ENCODE measurements around the gene COMMD3.

The COMMD3 gene

GRCh38 chr10:22316286-22317075 is at the start of gene COMMD3:
TSS of gene COMMD3 (plus strand) at chr10:22316388. CDS start at chr10:22316418, 30 bp downstream.
- H3K9me3 ChIP-seq (ENCODE audit: control insufficient read depth, low read length), result no peaks in the 10 kb centered on the region
- H3K27me3 ChIP-seq (ENCODE audit: control insufficient read depth, insufficient read depth, low read length), result no peaks in the 10 kb centered on the region
- H3K9ac ChIP-seq (ENCODE audit: low read length), result peak within 1 kb of the TSS; percentile 93
- peaks cover 9% of the 10 kb centered on the region for H3K4me1 ChIP-seq (ENCODE audit: control insufficient read depth, insufficient read depth, low read length)
- H3K4me3 ChIP-seq (ENCODE audit: low read length), result peak within 1 kb of the TSS; percentile 96
- H3K36me3 ChIP-seq (ENCODE audit: control insufficient read depth, insufficient read depth, low read length), result no peaks in the 10 kb centered on the region

DNA sequence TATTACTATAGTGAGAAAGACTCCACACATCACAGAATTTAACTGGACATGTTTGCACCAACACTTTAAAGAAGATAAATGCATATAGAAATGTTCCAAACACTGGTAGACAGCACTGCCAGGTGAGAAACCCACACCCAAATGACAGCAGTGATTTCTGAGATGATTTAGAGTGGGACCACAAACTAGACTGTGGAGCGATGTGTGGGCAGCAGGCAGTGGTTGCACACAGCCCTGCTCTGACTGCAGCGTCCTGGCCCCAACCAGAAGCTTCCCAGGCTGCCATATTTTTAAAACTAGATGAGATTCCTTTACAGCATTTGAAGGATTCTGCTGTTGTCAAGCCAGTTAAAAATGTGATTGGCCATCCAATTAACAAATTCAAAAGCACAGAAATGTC is 47.7 kb upstream of the COMMD3 start:
- Histone ChIP-seq H3K9me3 (ENCODE audit: control insufficient read depth, low read length) (no peaks in the 10 kb centered on the region), H3K27me3 (ENCODE audit: control insufficient read depth, insufficient read depth, low read length) (peaks cover 4% of the 10 kb centered on the region), H3K4me1 (ENCODE audit: control insufficient read depth, insufficient read depth, low read length) (no peaks in the 10 kb centered on the region), H3K36me3 (ENCODE audit: control insufficient read depth, insufficient read depth, low read length) (no peaks in the 10 kb centered on the region), H3K9ac (ENCODE audit: low read length) (no peak overlapping the region), H3K4me3 (ENCODE audit: low read length) (no peak overlapping the region)

- H3K4me1 ChIP-seq (ENCODE audit: control insufficient read depth, insufficient read depth, low read length), result no peaks in the 10 kb centered on the region
- H3K4me3 ChIP-seq (ENCODE audit: low read length), result no peak overlapping the region
Observed at GRCh38 chr10:22271786-22272185, 44.4 kb upstream of the COMMD3 start.

DNA sequence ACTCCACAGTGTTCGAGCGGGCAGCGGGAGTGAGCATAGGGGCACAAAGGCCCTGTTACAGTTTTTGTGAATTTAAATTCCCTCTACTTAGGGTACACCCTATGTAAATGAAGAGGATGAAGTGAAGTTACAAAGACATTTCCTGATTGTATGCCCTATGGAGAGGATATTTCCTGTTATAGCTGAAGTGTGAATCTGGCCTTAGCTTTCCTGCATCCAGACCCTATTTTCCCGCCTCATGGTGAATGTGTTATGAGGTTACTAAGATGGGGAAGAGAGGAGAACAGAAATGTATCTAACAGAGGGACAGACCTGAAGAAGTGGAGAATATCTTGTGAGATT is 37.8 kb upstream of the COMMD3 start:
- Histone ChIP-seq H3K36me3 (ENCODE audit: control insufficient read depth, insufficient read depth, low read length) (no peaks in the 10 kb centered on the region), H3K4me1 (ENCODE audit: control insufficient read depth, insufficient read depth, low read length) (no peaks in the 10 kb centered on the region), H3K4me3 (ENCODE audit: low read length) (no peak overlapping the region), H3K27me3 (ENCODE audit: control insufficient read depth, insufficient read depth, low read length) (no peaks in the 10 kb centered on the region), H3K9me3 (ENCODE audit: control insufficient read depth, low read length) (no peaks in the 10 kb centered on the region), H3K9ac (ENCODE audit: low read length) (no peak overlapping the region)

More at GRCh38 chr10:22271786-22272185, 44.4 kb upstream of the COMMD3 start:
- no peaks in the 10 kb centered on the region for H3K36me3 ChIP-seq (ENCODE audit: control insufficient read depth, insufficient read depth, low read length)
- no peak overlapping the region for H3K9ac ChIP-seq (ENCODE audit: low read length)
- no peaks in the 10 kb centered on the region for H3K9me3 ChIP-seq (ENCODE audit: control insufficient read depth, low read length)
- no peaks in the 10 kb centered on the region for H3K27me3 ChIP-seq (ENCODE audit: control insufficient read depth, insufficient read depth, low read length)

DNA sequence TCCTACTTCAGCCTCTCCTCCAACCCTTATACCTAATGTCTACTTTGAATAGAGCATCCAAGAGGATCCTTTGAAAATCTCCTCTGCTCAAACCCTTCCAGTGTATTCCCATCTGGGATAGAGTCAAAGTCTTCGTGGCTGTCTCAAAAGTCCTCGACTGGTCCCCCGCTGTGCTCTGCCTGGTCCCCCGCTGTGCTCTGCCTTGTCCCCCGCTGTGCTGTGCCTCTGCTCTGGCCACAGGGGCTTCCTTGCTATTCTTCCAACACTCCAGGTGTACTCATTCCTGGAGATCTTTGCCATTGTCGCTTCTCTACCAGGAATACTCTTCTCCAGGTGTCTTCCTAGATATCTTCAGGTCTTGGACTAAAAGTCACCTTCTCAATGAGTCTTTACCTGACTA is 36.1 kb upstream of the COMMD3 start:
- no peaks in the 10 kb centered on the region for H3K27me3 ChIP-seq (ENCODE audit: control insufficient read depth, insufficient read depth, low read length)
- no peaks in the 10 kb centered on the region for H3K4me1 ChIP-seq (ENCODE audit: control insufficient read depth, insufficient read depth, low read length)
- no peaks in the 10 kb centered on the region for H3K36me3 ChIP-seq (ENCODE audit: control insufficient read depth, insufficient read depth, low read length)
- H3K4me3 ChIP-seq (ENCODE audit: low read length), result no peak overlapping the region
- H3K9ac ChIP-seq (ENCODE audit: low read length), result no peak overlapping the region
- H3K9me3 ChIP-seq (ENCODE audit: control insufficient read depth, low read length), result no peaks in the 10 kb centered on the region

GRCh38 chr10:22285130-22285529 is 31.1 kb upstream of the COMMD3 start:
- Histone ChIP-seq H3K9me3 (ENCODE audit: control insufficient read depth, low read length) (no peaks in the 10 kb centered on the region), H3K9ac (ENCODE audit: low read length) (no peak overlapping the region), H3K36me3 (ENCODE audit: control insufficient read depth, insufficient read depth, low read length) (no peaks in the 10 kb centered on the region), H3K4me3 (ENCODE audit: low read length) (no peak overlapping the region), H3K27me3 (ENCODE audit: control insufficient read depth, insufficient read depth, low read length) (no peaks in the 10 kb centered on the region), H3K4me1 (ENCODE audit: control insufficient read depth, insufficient read depth, low read length) (no peaks in the 10 kb centered on the region)

DNA sequence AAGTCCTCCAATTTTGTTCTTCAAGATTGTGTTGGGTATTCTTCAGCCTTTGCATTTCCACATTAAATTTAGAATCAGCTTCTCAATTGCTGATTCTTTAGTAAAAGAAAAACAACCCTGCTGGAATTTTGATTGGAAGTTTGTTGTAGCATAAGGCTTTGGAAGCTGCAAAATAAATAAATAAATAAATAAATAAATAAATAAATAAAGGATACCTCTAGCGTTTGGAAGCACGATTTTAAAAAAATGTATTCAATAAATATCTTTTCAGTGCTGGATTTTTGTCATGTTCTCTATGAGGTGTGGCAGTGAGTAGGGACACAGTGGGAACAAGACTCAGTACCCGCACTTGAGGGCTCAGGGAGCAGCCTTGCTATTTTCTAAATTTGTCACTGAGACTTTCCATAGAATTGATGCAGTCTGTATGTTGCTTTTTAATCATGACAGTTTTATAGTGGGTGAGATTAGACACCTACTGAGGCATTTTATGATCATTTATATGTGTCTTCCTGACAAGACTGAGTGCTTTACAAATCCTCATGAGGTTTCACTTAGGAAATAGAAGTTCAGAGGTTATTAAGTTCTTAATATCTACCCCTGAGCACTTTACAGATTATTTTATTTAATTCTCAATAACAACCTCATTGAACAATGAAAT is 22.3 kb upstream of the COMMD3 start:
- no peaks in the 10 kb centered on the region for H3K36me3 ChIP-seq (ENCODE audit: control insufficient read depth, insufficient read depth, low read length)
- no peaks in the 10 kb centered on the region for H3K4me1 ChIP-seq (ENCODE audit: control insufficient read depth, insufficient read depth, low read length)
- no peak overlapping the region for H3K4me3 ChIP-seq (ENCODE audit: low read length)
- peaks cover 3% of the 10 kb centered on the region for H3K27me3 ChIP-seq (ENCODE audit: control insufficient read depth, insufficient read depth, low read length)
- H3K9me3 ChIP-seq (ENCODE audit: control insufficient read depth, low read length), result no peaks in the 10 kb centered on the region
- no peak overlapping the region for H3K9ac ChIP-seq (ENCODE audit: low read length)

DNA sequence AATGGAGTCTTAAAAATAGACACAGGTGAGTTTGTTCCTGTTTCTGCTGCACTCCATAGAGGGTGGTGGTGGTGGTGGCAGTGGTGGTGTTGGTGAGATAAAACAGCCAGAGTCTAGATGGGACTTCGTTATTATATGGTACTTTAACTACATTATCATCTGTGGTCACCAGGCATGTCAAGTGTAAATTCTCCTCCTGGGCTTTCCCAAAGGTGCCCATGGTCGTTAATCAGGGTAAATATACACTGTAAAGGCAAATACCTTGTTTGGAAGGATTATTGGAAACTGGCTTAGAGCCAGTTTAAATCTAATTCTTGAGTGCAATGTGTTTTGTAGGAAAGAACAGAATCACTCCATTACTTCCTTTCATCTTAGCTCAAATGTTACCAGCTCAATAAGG is 21.5 kb upstream of the COMMD3 start:
- Histone ChIP-seq H3K9ac (ENCODE audit: low read length) (no peak overlapping the region), H3K36me3 (ENCODE audit: control insufficient read depth, insufficient read depth, low read length) (no peaks in the 10 kb centered on the region), H3K27me3 (ENCODE audit: control insufficient read depth, insufficient read depth, low read length) (peaks cover 3% of the 10 kb centered on the region), H3K9me3 (ENCODE audit: control insufficient read depth, low read length) (no peaks in the 10 kb centered on the region), H3K4me1 (ENCODE audit: control insufficient read depth, insufficient read depth, low read length) (no peaks in the 10 kb centered on the region), H3K4me3 (ENCODE audit: low read length) (no peak overlapping the region)

GRCh38 chr10:22301193-22301592 is 15.0 kb upstream of the COMMD3 start:
- H3K9ac ChIP-seq (ENCODE audit: low read length), result no peak overlapping the region
- no peaks in the 10 kb centered on the region for H3K27me3 ChIP-seq (ENCODE audit: control insufficient read depth, insufficient read depth, low read length)
- H3K4me3 ChIP-seq (ENCODE audit: low read length), result no peak overlapping the region
- H3K9me3 ChIP-seq (ENCODE audit: control insufficient read depth, low read length), result no peaks in the 10 kb centered on the region
- no peaks in the 10 kb centered on the region for H3K36me3 ChIP-seq (ENCODE audit: control insufficient read depth, insufficient read depth, low read length)
- H3K4me1 ChIP-seq (ENCODE audit: control insufficient read depth, insufficient read depth, low read length), result no peaks in the 10 kb centered on the region

- Histone ChIP-seq H3K4me3 (ENCODE audit: low read length) (no peak overlapping the region), H3K9ac (ENCODE audit: low read length) (no peak overlapping the region), H3K4me1 (ENCODE audit: control insufficient read depth, insufficient read depth, low read length) (no peaks in the 10 kb centered on the region), H3K27me3 (ENCODE audit: control insufficient read depth, insufficient read depth, low read length) (peaks cover 6% of the 10 kb centered on the region), H3K36me3 (ENCODE audit: control insufficient read depth, insufficient read depth, low read length) (no peaks in the 10 kb centered on the region), H3K9me3 (ENCODE audit: control insufficient read depth, low read length) (no peaks in the 10 kb centered on the region)
Observed at GRCh38 chr10:22303461-22303860, 12.7 kb upstream of the COMMD3 start.

DNA sequence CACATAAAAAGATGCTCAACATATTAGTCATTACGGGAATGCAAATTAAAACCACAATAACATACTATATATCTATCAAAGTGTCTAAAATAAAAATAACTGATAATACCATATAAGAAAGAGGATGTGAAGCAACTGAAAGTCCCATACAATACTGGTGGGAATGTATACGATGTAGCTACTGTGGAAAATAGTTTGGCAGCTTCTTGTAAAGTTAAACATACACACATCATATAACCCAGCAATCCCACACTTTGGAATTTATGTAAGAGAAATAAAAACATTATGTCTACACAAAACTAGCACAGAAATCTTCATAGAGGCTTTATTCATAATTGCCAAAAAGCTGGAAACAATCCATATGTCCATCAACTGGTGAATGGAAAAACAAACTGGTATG is 10.5 kb upstream of the COMMD3 start:
- no peaks in the 10 kb centered on the region for H3K9me3 ChIP-seq (ENCODE audit: control insufficient read depth, low read length)
- peaks cover 6% of the 10 kb centered on the region for H3K27me3 ChIP-seq (ENCODE audit: control insufficient read depth, insufficient read depth, low read length)
- no peak overlapping the region for H3K9ac ChIP-seq (ENCODE audit: low read length)
- no peak overlapping the region for H3K4me3 ChIP-seq (ENCODE audit: low read length)
- H3K4me1 ChIP-seq (ENCODE audit: control insufficient read depth, insufficient read depth, low read length), result no peaks in the 10 kb centered on the region
- H3K36me3 ChIP-seq (ENCODE audit: control insufficient read depth, insufficient read depth, low read length), result no peaks in the 10 kb centered on the region

- Histone ChIP-seq H3K4me1 (ENCODE audit: control insufficient read depth, insufficient read depth, low read length) (no peaks in the 10 kb centered on the region), H3K4me3 (ENCODE audit: low read length) (no peak overlapping the region), H3K9me3 (ENCODE audit: control insufficient read depth, low read length) (no peaks in the 10 kb centered on the region), H3K9ac (ENCODE audit: low read length) (no peak overlapping the region), H3K27me3 (ENCODE audit: control insufficient read depth, insufficient read depth, low read length) (peaks cover 6% of the 10 kb centered on the region), H3K36me3 (ENCODE audit: control insufficient read depth, insufficient read depth, low read length) (no peaks in the 10 kb centered on the region)
Observed at GRCh38 chr10:22308390-22308789, 7.8 kb upstream of the COMMD3 start.

Measured in mucosa of stomach (tissue), 1 donor.